ENCODE results near the gene HEXD.

Gene HEXD

DNA sequence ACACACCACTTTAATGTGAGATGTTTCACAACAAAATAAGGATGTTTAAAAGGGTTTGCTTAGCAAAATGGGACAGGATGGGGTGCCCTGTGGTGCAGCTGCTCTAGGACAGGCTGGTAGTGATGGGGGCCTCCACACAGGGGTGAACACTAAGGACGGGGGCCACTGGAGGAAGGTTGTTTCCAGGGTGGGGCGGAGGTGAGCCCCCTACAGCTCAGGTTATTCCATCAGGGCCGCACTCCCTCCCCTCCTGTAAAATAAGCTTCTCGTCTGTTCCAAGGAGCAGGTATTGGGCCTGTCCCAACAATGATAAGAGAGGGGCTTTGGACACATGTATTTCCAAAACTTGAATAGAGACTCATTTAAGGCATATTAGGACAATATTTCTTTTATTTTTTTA lies 1.9 kb upstream of the HEXD start:
- no peak for DNase-seq

DNA sequence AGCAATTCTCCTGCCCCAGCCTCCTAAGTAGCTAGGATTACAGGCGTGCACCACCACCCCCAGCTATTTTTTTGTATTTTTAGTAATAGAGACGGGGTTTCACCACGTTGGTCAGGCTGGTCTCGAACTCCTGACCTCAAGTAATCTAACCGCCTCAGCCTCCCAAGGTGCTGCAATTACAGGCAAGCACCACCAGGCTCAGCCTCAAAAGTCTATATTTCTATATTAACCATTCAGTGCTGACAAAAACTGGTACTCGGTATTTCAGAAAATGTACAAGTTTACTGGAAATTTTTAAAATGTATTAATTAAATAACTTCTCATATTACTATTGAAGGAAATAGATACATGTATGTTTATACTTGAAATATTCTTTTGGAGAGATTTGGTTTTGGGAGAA lies 1.4 kb upstream of the HEXD start:
- DNase-seq: no peak

DNA sequence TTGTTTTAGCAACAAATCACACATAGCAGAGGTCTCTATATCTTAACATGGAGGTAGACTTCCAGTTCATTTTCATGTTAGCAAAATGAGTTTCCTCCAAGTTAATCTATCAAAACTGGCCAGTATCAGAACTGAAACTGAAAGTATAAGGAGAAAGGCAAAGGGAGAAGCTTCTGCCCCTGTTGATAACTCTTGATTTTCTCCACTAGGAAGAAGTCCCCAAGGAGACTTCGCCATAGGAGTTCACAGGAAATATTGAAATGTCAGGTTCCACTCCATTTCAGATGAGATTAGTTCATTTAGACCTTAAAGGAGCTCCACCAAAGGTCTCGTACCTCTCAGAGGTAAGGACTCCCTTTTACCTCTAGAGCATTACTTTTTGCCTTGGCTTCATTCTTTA lies 1.4 kb downstream of the HEXD start:
- no peak for DNase-seq

DNA sequence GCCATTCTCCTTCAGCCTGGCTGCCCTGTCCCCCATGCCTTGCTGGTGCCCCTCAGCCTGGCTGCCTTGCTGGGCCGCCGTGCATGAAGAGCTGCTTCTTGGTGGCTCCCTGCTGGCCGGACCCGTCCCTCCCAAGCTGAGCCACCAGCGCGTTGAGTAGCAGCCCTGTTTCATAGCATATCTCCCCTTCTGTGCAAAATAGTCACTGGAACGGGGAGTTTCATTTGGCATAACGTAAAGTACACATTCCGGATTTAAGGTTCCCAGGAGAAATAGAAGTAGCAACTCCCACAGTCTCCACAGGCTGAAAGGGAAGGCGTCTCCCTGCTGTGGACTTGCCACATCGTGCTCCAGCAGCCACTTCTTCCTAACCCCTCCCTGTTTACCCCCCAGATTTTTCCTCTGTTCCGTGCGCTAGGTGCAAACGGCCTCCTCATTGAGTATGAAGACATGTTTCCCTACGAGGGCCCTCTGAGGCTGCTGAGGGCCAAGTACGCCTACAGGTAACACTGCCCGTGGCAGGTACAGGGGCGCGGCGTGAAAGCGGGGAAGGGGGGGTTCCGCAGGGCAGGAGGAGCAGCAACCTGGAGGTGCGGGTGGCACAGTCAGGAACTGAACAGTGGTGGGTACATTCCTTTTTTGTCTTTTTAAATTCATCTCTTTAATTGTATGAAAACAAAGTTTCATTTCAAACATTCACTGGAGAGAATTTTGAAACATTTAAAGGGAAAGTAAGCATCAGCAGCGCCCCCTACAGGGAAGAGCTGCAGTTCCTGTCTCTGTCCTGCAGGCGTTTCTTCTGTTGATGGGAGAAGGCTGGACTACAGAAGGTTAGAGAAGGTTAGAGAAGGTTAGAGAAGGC lies 6.1 kb downstream of the HEXD start:
- no peak for DNase-seq

DNA sequence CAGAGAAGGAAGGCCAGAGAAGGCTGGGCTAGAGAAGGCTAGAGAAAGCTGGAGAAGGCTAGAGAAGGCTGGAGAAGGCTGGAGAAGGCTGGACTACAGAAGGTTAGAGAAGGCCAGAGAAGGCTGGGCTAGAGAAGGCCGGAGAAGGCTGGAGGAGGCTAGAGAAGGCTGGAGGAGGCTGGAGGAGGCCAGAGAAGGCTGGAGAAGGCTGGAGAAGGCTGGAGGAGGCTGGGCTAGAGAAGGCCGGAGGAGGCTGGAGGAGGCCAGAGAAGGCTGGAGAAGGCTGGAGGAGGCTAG lies 6.7 kb downstream of the HEXD start:
- DNase-seq: no peak

DNA sequence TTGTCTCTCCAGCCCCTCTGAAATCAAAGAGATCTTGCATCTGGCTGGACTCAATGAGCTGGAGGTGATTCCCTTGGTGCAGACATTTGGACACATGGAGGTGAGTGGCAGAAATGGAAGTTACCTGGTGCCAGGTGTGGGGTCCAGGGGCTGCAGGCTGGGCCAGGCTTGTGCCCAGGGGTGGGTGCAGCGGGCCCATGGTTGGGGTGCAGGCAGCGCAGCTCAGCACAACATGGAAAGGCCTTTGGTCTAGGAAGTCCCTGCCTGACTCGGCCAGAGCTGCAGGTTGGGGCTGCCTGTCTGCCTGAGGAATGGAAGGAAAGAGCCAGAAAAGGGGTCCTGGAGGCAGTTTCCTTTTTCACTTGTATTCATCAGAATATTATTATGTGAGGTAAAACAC lies 10.4 kb downstream of the HEXD start:
- DNase-seq: no peak

DNA sequence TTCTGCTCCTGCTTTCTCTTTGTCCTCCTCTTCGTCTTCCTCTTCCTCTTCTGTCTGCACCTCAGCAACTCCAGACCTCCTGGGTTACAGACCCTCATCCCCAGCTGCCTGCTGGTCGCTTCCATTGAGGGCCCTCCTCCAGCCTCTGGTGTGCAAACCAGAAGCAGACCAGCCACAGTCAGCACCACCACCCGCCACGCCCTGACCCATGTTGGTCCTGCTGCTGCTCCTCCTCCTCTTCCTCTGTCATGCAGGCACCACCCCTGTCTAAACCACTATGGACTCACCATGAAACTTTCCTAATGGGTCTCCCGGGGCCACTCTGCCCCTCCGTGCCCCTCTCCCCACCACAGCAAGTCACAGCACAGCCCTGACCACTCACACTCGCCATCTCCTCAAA lies 11.7 kb downstream of the HEXD start:
- no peak for DNase-seq

DNA sequence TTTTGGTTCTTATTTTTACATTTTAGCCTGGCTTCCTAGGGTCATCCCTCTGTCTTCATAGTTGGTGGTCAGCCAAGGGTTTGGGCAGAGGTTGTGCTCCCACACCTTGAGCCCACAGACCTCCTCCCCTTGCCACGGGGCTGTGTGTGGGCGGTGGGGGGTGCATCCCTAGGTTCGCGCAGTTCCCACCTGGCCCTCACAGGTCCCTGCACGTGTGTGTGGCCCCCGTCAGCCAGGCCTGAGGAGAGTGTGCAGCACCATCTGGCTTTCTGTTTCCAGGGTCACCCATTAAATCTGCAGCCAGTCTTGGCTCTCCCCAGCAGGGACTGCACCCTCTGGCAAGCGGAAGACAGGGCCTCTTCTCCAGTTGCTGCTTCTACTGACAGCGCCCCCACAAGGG lies 13.9 kb downstream of the HEXD start:
- no peak for DNase-seq

DNA sequence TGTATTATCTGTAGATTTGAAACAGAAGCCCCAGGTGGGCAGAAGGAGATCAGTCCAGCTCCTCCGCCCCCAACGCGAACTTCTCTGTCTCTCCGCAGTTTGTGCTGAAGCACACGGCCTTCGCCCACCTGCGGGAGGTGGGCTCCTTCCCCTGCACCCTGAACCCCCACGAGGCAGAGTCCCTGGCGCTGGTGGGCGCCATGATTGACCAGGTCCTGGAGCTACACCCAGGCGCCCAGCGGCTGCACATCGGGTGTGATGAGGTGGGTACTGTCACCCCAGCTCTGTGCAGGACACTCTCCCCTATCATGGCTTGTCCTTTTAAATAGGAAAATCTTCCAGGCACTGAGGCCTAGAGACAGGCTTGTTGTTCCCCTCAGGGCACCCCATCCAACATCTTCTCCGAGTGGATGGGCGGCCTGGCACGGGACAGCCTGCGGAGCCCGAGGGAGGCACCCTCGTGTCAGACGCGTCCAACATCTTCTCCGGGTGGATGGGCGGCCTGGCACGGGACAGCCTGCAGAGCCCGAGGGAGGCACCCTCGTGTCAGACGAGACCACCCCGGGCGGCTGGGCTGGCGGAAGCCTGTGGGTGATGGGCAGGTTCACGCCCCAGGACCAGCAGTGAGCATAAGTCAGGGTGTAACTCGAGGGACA lies 15.5 kb downstream of the HEXD start:
- DNase-seq: no peak

DNA sequence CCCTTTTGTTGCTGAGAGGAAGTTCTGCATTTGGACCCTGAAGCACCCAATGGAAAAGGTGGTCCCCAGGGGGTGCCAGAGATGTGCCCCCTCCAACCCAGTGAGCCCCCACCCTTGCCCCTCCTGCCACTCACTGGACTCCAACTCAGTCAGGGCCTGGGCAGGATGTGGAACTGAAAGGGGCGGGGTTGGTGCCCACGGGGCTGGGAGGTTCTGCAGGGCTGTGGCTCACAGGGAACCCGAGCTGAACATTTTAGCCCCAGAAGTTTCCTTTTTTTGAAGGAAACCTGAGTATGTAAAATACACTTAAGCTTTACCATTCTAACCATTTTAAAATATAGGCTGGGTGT lies 16.0 kb downstream of the HEXD start:
- no peak for DNase-seq

DNA sequence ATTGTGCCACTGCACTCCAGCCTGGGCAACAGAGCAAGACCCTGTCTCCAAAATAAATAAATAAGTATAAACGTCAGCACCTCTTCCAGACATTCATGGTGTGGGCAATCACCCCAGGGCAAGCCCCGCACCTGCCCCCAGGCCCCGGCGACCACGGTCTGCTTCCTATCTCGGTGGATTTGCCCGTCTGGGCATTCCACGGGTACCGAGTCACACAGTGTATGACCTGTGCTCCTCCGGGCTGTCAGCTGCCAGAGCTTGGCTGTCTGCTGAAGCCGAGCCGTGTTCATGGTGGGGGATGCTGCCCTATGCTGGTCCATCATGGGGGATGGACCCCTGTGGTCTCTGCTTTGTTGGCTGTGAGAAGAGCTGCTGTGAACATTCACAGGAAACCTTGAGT lies 17.0 kb downstream of the HEXD start:
- no peak for DNase-seq

DNA sequence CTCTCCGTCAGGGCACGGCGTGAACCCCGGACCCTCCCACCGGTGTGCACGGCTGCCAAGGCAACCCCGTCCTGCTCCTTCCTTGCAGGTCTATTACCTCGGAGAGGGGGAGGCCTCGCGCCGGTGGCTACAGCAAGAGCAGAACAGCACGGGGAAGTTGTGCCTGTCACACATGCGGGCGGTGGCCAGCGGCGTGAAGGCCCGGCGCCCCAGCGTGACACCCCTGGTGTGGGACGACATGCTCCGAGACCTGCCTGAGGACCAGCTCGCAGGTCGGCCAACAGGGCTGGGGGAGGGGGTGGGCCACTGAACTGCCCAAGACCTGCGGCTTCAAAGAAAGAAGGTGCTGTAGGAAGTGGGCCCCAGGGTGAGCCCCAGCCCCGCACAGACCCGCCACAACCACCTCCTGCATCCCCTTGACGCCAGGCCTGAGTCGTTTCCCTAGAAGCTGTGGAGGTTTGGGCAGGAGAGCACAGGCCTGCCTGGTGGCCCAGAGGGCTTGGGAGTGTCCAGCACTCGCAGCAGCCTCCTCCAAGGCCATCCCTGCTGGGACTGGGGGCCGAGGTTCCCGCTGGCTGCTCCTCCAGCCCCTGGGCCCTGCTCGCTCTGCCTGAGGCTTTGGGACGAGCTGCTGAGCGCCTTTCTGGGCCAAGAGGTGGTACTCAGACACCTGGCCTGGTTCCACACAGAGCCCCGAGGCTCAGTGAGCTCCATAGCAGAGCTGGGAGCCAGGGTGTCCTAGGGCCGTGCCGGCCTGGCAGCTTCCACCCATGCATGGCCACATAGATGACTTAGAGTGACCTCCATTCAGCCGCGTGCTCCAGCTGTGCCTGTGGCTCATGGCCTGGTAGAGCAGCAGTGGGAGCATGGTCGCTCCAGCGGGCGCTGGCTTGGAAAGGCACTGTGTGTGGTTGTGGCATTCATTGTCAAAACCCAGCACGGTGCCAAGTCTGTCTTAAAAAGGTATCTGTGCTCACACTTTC lies 17.7 kb downstream of the HEXD start:
- DNase-seq: no peak

DNA sequence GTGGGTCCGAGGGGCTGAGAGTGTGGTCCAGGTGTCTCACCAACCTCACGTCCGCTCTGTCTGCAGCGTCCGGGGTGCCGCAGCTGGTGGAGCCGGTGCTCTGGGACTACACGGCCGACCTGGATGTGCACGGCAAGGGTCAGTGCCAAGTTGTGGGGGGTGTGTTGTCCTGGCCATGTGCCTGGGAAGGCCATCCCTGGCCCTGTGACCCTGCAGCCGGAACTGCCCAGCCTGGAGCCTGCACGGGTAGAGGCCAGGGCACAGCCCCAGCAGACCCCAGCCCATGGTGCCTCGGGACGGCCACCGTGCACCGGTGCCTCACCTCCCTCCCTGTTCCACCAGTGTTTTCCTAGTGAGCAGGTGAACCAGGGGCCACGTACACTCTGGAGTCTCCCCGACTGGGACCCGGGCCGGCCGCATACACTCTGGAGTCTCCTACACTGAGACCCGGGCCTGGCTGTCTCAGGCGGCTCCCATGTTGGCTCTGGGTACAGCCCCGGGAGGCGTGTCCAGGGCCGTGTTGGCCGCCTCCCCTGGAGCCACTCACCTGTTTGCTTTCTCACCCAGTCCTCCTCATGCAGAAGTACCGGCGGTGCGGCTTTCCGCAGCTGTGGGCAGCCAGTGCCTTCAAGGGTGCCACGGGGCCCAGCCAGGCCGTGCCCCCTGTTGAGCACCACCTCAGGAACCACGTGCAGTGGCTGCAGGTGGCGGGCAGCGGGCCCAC lies 18.6 kb downstream of the HEXD start:
- DNase-seq: no peak

DNA sequence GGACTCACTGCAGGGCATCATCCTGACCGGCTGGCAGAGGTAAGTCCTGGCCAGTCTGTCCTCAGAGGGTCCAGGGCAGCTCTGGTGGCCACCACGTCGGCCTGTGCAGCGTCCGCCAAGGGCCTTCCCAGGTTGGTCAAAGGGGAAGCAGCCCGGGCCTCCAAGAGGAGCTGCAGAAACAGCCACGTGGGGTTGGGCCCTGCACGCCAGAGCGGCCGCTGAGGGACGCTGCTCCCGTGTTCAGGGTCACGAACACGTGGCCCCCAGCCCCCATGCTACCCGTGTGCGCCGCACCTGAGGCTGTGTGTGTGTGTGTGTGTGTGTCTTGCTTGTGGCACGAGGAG lies 19.1 kb downstream of the HEXD start:
- no peak for DNase-seq

DNA sequence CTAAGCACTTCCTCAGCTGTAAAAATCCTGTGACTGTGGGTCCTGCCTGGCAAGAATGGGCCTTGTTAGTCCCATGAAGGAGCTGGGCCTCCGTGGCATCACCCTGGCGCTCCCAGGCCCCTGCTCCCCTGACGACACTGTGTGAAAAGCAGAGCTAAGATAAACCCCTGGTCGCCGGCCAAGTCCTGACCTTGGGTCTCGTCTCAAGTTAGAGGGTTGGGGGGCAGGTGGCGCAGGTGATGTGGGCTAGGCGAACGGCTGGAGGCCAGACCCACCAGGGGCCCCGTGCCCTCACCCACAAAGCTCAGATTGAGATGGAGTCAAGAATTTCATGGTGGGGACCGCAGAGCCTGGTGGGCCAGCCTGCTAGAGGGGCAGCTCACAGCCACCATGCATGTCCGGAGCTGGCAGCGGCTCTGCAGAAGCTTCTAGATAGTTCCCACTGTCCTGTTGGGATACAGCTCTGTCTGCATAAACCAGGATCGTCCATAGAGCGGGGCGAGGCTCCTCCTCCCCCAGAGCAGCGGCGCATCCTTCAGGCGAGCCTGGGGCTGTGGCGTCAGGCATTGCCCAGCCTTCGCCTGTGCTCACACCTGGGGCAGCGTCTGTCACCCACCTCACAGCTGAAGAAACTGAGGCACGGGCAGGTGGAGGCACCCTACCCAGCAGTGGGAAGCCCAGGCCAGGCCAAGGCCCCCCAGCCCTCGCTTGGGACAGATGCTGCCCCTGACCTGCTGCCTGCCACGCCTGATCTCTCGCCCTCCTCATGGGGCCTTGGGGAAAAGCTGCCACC lies 20.4 kb downstream of the HEXD start:
- DNase-seq: no peak

DNA sequence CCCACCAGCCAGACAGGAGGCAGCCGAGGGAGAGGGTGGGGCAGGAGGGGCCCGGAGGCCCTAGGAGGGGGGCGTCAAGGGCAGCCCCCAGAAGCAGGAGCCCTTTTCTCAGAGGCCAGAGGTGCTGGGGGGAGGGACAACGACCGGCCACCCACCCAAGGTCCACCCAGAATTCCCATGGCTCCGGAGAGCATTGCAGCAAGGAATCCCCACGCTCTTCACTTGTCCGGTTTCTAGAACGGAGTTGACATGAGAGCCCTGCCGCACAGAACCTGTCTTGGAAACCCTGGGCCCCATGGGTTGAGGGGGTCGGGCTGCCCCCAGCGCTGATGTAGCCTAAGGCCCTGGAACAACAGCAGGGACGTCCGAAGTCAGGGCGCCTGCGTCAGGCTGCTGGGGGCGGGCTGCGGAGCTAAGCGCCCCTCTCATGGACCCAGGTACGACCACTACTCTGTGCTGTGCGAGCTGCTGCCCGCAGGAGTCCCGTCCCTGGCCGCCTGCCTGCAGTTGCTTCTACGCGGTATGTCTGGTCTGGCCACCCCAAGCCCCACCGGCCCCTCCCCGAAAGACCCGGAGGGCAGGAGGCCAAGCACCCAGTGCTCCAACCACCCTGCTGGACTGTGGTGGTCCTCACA lies 21.2 kb downstream of the HEXD start:
- DNase-seq: no peak

DNA sequence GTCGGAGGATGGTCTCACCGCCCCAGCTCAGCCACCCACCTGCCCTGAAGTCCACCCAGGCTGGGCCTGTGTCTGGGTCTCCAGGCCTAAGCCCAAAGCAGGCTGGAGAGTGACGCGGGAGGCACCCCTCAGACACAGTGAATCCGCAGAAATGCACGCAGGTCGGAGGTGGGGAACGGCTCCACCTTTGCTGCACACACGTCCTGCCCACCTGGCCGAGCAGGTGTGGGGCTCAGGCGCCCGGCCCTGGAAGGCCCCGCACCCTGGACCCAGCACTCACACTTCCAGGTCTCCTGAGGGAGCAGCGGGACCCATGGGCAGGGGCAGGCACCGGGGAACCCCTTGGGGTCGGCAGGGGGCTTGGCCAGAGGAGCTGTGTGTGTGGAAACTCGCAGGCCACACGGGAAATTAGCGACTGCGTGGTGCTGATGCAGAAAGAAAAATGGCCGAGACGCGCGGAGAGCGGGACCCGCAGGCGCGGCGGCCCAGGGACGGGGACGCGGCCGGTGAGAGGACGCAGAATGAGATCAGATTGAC lies 21.8 kb downstream of the HEXD start:
- DNase-seq: no peak

DNA sequence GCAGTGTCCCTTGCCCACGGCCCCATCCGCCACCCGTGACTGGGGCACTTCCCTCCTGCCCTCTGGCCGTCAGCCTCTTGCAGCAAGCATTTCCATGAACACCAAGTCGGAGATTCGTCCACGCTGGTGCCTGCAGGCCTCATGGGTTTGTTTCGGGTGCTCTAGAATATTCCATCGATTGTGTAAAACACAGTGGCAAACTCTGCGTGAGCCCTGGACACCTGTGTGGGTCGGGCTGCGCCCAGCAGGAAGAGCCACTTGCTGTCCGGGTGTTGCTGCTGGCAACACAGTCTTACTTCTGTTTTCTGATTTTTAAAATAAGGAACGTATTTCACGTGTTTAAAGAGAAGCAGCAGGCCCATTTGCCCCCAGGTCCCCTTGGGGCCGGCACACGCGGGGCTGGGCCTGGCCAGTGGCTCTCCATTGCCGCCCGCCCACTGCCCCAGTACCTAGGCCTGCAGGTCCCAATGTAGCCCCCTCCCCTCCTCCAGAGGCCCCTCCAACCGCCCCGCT lies 22.4 kb downstream of the HEXD start:
- DNase-seq: no peak

DNA sequence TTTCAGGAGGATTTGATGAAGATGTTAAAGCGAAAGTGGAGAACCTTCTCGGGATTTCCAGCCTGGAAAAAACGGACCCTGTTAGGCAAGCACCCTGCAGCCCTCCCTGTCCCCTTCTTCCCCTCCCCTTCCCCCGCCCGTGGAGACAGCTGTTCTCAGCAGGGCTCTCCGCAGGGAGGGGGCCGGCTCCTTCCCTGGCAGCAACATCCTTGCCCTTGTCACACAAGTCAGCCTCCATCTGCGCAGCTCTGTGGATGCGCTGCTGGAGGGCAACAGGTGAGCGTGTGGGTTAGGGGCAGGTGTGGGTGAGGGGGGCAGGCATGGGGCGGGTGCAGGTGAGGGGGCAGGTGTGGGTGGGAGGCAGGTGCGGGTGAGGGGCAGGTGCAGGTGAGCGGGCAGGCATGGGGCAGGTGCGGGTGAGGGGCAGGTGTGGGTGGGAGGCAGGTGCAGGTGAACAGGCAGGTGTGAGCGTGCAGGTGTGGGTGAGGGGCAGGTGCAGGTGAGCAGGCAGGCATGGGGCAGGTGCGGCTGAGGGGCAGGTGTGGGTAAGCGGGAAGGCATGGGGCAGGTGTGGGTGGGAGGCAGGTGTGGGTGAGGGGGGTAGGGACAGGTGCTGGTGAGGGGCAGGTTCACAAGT lies 23.0 kb downstream of the HEXD start:
- DNase-seq: no peak

DNA sequence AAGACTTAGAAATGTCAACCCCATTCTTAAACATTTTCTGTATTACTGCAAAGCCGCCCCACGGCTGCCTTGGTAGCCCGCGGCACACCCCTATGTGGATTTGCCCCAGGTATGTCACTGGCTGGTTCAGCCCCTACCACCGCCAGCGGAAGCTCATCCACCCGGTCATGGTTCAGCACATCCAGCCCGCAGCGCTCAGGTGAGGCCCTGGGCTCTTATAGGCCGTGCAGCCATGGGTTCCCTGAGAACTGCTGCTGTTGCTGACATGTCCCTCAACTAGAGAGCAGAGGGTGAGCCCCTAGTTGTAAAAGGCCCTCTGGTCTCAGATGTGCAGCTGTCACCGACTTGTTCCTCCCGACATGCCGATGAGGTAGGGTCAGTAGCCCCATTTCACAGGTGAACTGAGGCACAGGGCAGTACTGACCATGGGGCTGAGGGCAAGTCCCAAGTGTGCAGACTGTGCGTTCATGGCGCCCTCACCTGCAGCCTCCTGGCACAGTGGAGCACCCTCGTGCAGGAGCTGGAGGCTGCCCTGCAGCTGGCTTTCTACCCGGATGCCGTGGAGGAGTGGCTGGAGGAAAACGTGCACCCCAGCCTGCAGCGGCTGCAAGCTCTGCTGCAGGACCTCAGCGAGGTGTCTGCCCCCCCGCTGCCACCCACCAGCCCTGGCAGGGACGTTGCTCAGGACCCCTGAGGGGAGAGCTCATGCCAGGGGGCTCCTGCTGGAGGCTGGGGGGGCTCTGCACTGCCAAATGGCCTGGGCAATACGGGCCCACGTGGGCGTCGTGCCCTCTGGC lies 23.7 kb downstream of the HEXD start:
- DNase-seq: no peak

All from NCI-H1436 treated with DMSO at 0.1 percent for 48 hours (cell line).